Activated CD8-positive, alpha-beta T cell treated with anti-CD3 and anti-CD28 coated beads, Interleukin-2, amount 10 ng/mL, durations not matched to agents 7 days and 5 days (primary cell): ENCODE measurements around the gene BMERB1. TPM values are rescaled to one million over a fixed set of nuclear protein-coding genes. Genes with fewer than 3 reads are reported as not detected.
"Not testable (repeated sequence)": the region's sequence is repeated elsewhere in the genome, so short reads cannot be mapped to it uniquely, and the experiment has no call there.

Source experiments
- ATAC-seq: fragments of 150-1000 bp; cut with Tn5 transposase; one replicate; pipeline ENCODE4 v1.10.0; 2021; ENCODE audit warnings: moderate library complexity
- CTCF ChIA-PET: fragments of 350-600 bp; sonication (Branson Sonifier 250); formaldehyde crosslinking; loops from one replicate; lab custom pipeline; 2021; ENCODE audit warnings: antibody characterized with exemption; lab: Charles Lee
- POLR2A ChIA-PET: fragments of 350-600 bp; sonication (Branson Sonifier 250); formaldehyde crosslinking; loops from one replicate; lab custom pipeline; 2021; ENCODE audit warnings: antibody characterized with exemption; lab: Charles Lee
- DNase-seq: peaks from one replicate; pipeline ENCODE4 v3.0.0-alpha.2; 2020
- H3K27ac Mint-ChIP-seq: one replicate; pipeline ENCODE4 v1.8.0; 2021; ENCODE audit warnings: mild to moderate bottlenecking, mixed read lengths
- H3K27me3 Mint-ChIP-seq: one replicate; pipeline ENCODE4 v1.8.0; 2021; ENCODE audit warnings: low read depth, mixed read lengths
- H3K36me3 Mint-ChIP-seq: one replicate; pipeline ENCODE4 v1.8.0; 2021; ENCODE audit warnings: low read depth, mixed read lengths
- H3K4me1 Mint-ChIP-seq: one replicate; pipeline ENCODE4 v1.8.0; 2021; ENCODE audit warnings: low read depth, mixed read lengths
- H3K4me3 Mint-ChIP-seq: one replicate; pipeline ENCODE4 v1.8.0; 2021; ENCODE audit warnings: mild to moderate bottlenecking, mixed read lengths
- H3K9me3 Mint-ChIP-seq: one replicate; pipeline ENCODE4 v1.8.0; 2022; ENCODE audit warnings: mixed read lengths; ENCODE audit not compliant: insufficient read depth
- total RNA-seq, 2 experiments: library from RNA; stranded (reverse); gene quantifications; one replicate each; pipeline ENCODE4 v1.2.3, GENCODE V29; 2021

BMERB1 gene
- total RNA-seq, 2 experiments from 2014 or later = 1.6 to 4.3 TPM

DNA sequence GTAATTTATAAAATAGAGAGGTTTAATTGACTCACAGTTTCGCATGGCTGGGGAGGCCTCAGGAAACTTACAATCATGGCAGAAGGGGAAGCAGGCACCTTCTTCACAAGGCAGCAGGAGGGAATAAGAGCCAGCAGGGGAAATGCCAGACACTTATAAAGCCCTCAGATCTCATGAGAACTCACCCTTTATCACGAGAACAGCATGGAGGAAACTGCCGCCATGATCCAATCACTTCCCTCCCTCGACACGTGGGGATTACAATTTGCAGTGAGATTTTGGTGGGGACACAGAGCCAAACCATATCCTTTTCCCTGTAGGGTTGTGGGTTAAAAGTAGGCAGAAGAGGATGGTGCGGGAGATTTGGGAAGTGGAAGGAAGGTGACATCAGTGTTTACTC, 101.4 kb downstream of the BMERB1 start:
- ATAC-seq (no peak), DNase-seq (no peak)
- H3K27ac Mint-ChIP-seq = no peak overlapping the region
- no peaks in the 10 kb centered on the region for H3K9me3 Mint-ChIP-seq
- POLR2A ChIA-PET = no interaction called here
- CTCF ChIA-PET = no interaction called here
- no peaks in the 10 kb centered on the region for H3K36me3 Mint-ChIP-seq
- no peaks in the 10 kb centered on the region for H3K27me3 Mint-ChIP-seq
- no peaks in the 10 kb centered on the region for H3K4me1 Mint-ChIP-seq
- no peak overlapping the region for H3K4me3 Mint-ChIP-seq

- no peak overlapping the region for H3K4me3 Mint-ChIP-seq
- H3K4me1 Mint-ChIP-seq = no peaks in the 10 kb centered on the region
- DNase-seq (no peak), ATAC-seq (no peak)
- ChIA-PET POLR2A (no interaction called here), CTCF (no interaction called here)
- H3K27ac Mint-ChIP-seq = no peak overlapping the region
- H3K9me3 Mint-ChIP-seq = no peaks in the 10 kb centered on the region
- H3K27me3 Mint-ChIP-seq = no peaks in the 10 kb centered on the region
- no peaks in the 10 kb centered on the region for H3K36me3 Mint-ChIP-seq
Observed at GRCh38 chr16:15536843-15537242, 102.5 kb downstream of the BMERB1 start.

GRCh38 chr16:15538507-15538906, 104.1 kb downstream of the BMERB1 start:
- no peaks in the 10 kb centered on the region for H3K27me3 Mint-ChIP-seq
- no peaks in the 10 kb centered on the region for H3K36me3 Mint-ChIP-seq
- H3K9me3 Mint-ChIP-seq = peaks cover 4% of the 10 kb centered on the region
- H3K4me3 Mint-ChIP-seq = no peak overlapping the region
- no peak overlapping the region for H3K27ac Mint-ChIP-seq
- CTCF ChIA-PET = no interaction called here
- ATAC-seq = no peak
- H3K4me1 Mint-ChIP-seq = no peaks in the 10 kb centered on the region
- no peak for DNase-seq
- POLR2A ChIA-PET = no interaction called here

DNA sequence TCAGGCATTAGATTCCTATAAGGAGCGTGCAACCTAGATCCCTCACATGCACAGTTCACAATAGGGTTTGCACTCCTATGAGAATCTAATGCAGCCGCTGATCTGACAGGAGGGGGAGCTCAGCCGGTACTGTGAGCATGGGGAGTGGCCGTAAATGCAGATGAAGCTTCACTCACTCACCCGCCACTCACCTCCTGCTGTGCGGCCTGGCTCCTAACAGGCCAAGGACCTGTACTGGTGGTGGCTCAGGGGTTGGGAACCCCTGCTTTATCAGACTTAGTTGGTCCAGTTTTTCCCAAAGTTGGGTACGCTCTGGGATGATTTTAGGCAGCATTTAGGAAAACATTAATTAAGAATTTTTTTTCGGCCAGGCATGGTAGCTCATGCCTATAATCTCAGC, 104.8 kb downstream of the BMERB1 start:
- ChIA-PET CTCF (no interaction called here), POLR2A (no interaction called here)
- ATAC-seq (no peak), DNase-seq (no peak)
- Mint-ChIP-seq H3K4me3 (no peak overlapping the region), H3K27ac (no peak overlapping the region), H3K4me1 (no peaks in the 10 kb centered on the region), H3K9me3 (peaks cover 4% of the 10 kb centered on the region), H3K36me3 (no peaks in the 10 kb centered on the region), H3K27me3 (no peaks in the 10 kb centered on the region)

- DNase-seq (no peak), ATAC-seq (no peak)
- ChIA-PET CTCF (interaction anchor here (0.7 kb wide), 1 partner anchor 8 kb away, joined by 3 read pairs; no protein-coding TSS in a partner anchor), POLR2A (no interaction called here)
- H3K36me3 Mint-ChIP-seq = no peaks in the 10 kb centered on the region
- no peaks in the 10 kb centered on the region for H3K4me1 Mint-ChIP-seq
- H3K4me3 Mint-ChIP-seq = no peak overlapping the region
- peaks cover 4% of the 10 kb centered on the region for H3K9me3 Mint-ChIP-seq
- H3K27ac Mint-ChIP-seq = no peak overlapping the region
- no peaks in the 10 kb centered on the region for H3K27me3 Mint-ChIP-seq
Observed at GRCh38 chr16:15542261-15542660, 107.9 kb downstream of the BMERB1 start.

DNA sequence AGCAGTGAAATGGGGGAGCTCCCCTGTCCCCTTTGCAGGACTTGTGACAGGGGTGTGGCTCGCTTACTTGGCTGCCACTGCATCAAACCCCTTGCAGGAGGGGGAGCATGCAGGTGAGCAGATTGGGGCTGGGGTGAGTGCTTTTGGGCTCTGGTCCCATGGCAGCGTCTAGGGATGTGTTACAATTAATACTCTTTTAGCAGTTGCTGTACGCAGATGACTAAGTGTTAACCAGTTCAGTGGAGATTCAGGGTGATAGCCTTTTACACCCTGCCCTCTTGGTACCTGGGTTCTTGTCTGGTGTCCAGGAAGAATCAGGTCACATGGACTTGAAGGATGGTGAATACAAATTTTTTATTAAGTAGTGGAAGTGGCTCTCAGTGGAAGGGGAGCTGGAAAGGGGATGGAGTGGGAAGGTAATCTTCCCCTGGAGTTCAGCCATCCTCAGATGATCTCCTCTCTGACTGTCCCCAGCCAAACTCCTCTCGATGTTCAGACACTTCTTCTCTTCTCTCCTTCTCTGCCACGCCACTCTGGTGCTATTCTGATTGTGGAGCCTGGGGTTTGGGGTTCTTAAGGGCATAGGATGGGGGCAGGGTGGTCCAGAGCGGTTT, 108.5 kb downstream of the BMERB1 start:
- H3K36me3 Mint-ChIP-seq = no peaks in the 10 kb centered on the region
- no peak overlapping the region for H3K27ac Mint-ChIP-seq
- CTCF ChIA-PET = interaction anchor here (0.7 kb wide), 1 partner anchor 9 kb away, joined by 3 read pairs; no protein-coding TSS in a partner anchor
- no peaks in the 10 kb centered on the region for H3K27me3 Mint-ChIP-seq
- no peak overlapping the region for H3K4me3 Mint-ChIP-seq
- ATAC-seq (no peak), DNase-seq (no peak)
- H3K4me1 Mint-ChIP-seq = no peaks in the 10 kb centered on the region
- POLR2A ChIA-PET = no interaction called here
- H3K9me3 Mint-ChIP-seq = peaks cover 4% of the 10 kb centered on the region

GRCh38 chr16:15544405-15544804, 110.0 kb downstream of the BMERB1 start:
- DNase-seq (no peak), ATAC-seq (no peak)
- Mint-ChIP-seq H3K36me3 (no peaks in the 10 kb centered on the region), H3K4me1 (no peaks in the 10 kb centered on the region), H3K4me3 (no peak overlapping the region), H3K27ac (no peak overlapping the region), H3K9me3 (peaks cover 4% of the 10 kb centered on the region), H3K27me3 (no peaks in the 10 kb centered on the region)
- ChIA-PET CTCF (no interaction called here), POLR2A (no interaction called here)

GRCh38 chr16:15545544-15545943, 111.2 kb downstream of the BMERB1 start:
- POLR2A ChIA-PET = no interaction called here
- Mint-ChIP-seq H3K4me1 (no peaks in the 10 kb centered on the region), H3K27ac (no peak overlapping the region), H3K27me3 (no peaks in the 10 kb centered on the region), H3K36me3 (no peaks in the 10 kb centered on the region), H3K4me3 (no peak overlapping the region), H3K9me3 (peaks cover 4% of the 10 kb centered on the region)
- CTCF ChIA-PET = no interaction called here
- ATAC-seq = no peak
- no peak for DNase-seq

DNA sequence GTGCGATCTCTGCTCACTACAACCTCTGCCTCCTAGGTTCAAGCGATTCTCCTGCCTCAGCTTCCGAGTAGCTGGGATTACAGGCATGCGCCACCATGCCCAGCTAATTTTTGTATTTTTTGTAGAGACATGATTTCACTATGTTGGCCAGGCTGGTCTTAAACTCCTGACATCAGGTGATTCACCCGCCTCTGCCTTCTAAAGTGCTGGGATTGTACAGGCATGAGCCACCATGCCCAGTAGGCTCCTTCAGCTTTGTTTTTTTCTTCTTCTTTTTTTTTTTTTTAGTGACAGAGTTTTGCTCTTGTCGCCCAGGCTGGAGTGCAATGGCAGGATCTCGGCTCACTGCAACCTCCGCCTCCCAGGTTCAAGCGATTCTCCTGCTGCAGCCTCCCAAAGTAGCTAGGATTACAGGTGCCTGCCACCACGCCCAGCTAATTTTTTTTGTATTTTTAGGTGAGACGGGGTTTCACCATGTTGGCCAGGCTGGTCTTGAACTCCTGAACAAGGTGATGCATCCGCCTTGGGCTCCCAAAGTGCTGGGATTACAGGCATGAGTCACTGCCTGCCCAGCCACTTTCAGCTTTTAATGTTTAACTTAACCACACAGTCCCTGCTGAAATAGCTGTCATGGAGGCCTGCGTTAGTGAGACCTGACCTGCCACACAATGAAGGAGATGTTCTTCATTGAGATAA, 112.8 kb downstream of the BMERB1 start:
- CTCF ChIA-PET, H3K4me1 Mint-ChIP-seq, DNase-seq, H3K9me3 Mint-ChIP-seq, H3K4me3 Mint-ChIP-seq, H3K36me3 Mint-ChIP-seq, H3K27ac Mint-ChIP-seq, H3K27me3 Mint-ChIP-seq, ATAC-seq, POLR2A ChIA-PET: not testable (repeated sequence)

- CTCF ChIA-PET = interaction anchor here (1.4 kb wide), 1 partner anchor 122 kb away, joined by 3 read pairs; no protein-coding TSS in a partner anchor
- Mint-ChIP-seq H3K27ac (no peak overlapping the region), H3K4me1 (no peaks in the 10 kb centered on the region), H3K36me3 (no peaks in the 10 kb centered on the region), H3K4me3 (no peak overlapping the region), H3K9me3 (peaks cover 2% of the 10 kb centered on the region), H3K27me3 (no peaks in the 10 kb centered on the region)
- DNase-seq = no peak
- ATAC-seq = no peak
- POLR2A ChIA-PET = no interaction called here
Observed at GRCh38 chr16:15547768-15548096, 113.3 kb downstream of the BMERB1 start.

DNA sequence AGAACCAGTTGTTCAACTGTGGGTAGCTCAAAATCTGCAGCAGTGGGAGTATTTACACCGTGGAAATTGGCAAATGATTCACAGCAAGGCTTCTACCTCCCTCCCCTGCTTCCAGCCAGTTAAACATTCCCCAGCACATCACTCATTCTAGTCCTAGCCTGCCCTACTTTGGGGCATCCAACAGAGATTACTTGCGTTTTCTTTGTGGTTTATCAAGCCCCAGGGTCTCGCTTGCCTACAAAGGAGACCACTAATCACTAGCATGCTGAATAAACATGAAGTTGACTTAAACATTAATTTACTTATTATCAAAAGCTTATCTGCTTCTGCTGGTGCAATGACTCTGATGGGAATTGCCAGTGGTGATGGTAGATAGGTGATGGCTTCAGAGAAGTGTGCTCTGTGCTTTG, 114.1 kb downstream of the BMERB1 start:
- ChIA-PET POLR2A (no interaction called here), CTCF (interaction anchor here (1.4 kb wide), 1 partner anchor 122 kb away, joined by 3 read pairs; no protein-coding TSS in a partner anchor)
- ATAC-seq (no peak), DNase-seq (no peak)
- Mint-ChIP-seq H3K4me3 (no peak overlapping the region), H3K27me3 (no peaks in the 10 kb centered on the region), H3K9me3 (no peaks in the 10 kb centered on the region), H3K27ac (no peak overlapping the region), H3K4me1 (no peaks in the 10 kb centered on the region), H3K36me3 (no peaks in the 10 kb centered on the region)

DNA sequence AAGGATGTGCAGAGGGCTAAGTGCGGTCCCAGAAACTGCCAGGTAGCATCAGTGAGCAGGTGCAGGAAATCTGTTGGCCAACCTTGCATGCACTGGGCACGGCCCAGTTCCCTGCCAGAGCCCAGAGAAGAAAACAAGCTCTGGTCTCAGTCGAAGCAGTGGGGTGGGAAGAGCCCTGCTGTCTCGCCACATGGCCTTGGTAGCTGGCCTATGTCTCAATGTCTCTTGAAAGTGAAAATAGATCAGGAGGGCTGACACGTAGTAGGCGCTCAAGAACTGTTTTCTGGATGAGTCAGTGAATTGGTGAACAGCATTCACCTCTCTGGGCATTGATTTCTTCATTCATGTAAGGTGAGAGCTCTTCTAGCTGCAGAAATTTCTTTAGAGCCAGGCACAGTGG, 118.1 kb downstream of the BMERB1 start:
- Mint-ChIP-seq H3K9me3 (no peaks in the 10 kb centered on the region), H3K4me3 (no peak overlapping the region), H3K27ac (no peak overlapping the region), H3K27me3 (no peaks in the 10 kb centered on the region), H3K4me1 (no peaks in the 10 kb centered on the region), H3K36me3 (no peaks in the 10 kb centered on the region)
- DNase-seq (no peak), ATAC-seq (no peak)
- POLR2A ChIA-PET = no interaction called here
- CTCF ChIA-PET = no interaction called here
